WTC11 (cell line): Measurements from ENCODE around the gene GIGYF2.

Source experiments
- CBFB ChIP-seq: sonication (generic); formaldehyde crosslinking; IDR thresholded peaks from 2 replicates; pipeline ENCODE4 v1.8.1; 2022; ENCODE audit warnings: mild to moderate bottlenecking, low read depth, missing genetic modification reagents
- CREB1 ChIP-seq: sonication (generic); formaldehyde crosslinking; IDR thresholded peaks from 2 replicates; pipeline ENCODE4 v1.8.0; 2023; ENCODE audit warnings: mild to moderate bottlenecking, missing genetic modification reagents
- ETV6 ChIP-seq: sonication (generic); formaldehyde crosslinking; IDR thresholded peaks from 2 replicates; pipeline ENCODE4 v1.8.1; 2022; ENCODE audit warnings: mild to moderate bottlenecking, missing genetic modification reagents
- JAZF1 ChIP-seq: fragments of 250-450 bp; sonication (Bioruptor Pico); IDR thresholded peaks from 2 replicates; pipeline ENCODE4 v1.9.0; 2021; ENCODE audit warnings: moderate library complexity, mild to moderate bottlenecking, inconsistent platforms
- NFATC4 ChIP-seq: fragments of 250-450 bp; sonication (Bioruptor Pico); IDR thresholded peaks from 2 replicates; pipeline ENCODE4 v1.9.0; 2021; ENCODE audit warnings: mild to moderate bottlenecking
- NFE2L1 ChIP-seq: sonication (generic); formaldehyde crosslinking; IDR thresholded peaks from 2 replicates; pipeline ENCODE4 v1.8.1; 2023; ENCODE audit warnings: missing genetic modification reagents
- SOX15 ChIP-seq: fragments of 250-450 bp; sonication (Bioruptor Pico); IDR thresholded peaks from 2 replicates; pipeline ENCODE4 v1.9.0; 2021; ENCODE audit warnings: mild to moderate bottlenecking
- SP1 ChIP-seq: sonication (generic); formaldehyde crosslinking; conservative IDR thresholded peaks from 2 replicates; pipeline ENCODE4 v1.8.1; 2022; ENCODE audit warnings: missing genetic modification reagents
- ZNF671 ChIP-seq: fragments of 250-450 bp; sonication (Bioruptor Pico); IDR thresholded peaks from 2 replicates; pipeline ENCODE4 v1.8.0; 2021; ENCODE audit warnings: mild to moderate bottlenecking
- TF ChIP-seq, protein P1 (sequence below): fragments of 200-600 bp; IDR thresholded peaks from 2 replicates; pipeline ENCODE4 v1.8.0; 2022; ENCODE audit warnings: antibody characterized with exemption
- TF ChIP-seq, protein P2 (sequence below): sonication (generic); formaldehyde crosslinking; IDR thresholded peaks from 2 replicates; pipeline ENCODE4 v1.8.1; 2022; ENCODE audit warnings: mild to moderate bottlenecking, moderate library complexity, missing genetic modification reagents
- TF ChIP-seq, protein P3 (sequence below): sonication (generic); formaldehyde crosslinking; IDR thresholded peaks from 2 replicates; pipeline ENCODE4 v1.8.0; 2022; ENCODE audit warnings: mild to moderate bottlenecking, missing genetic modification reagents
- TF ChIP-seq, protein P4 (sequence below): sonication (generic); formaldehyde crosslinking; IDR thresholded peaks from 2 replicates; pipeline ENCODE4 v1.8.1; 2022; ENCODE audit warnings: low read depth, missing genetic modification reagents, borderline replicate concordance

- TF ChIP-seq CREB1 (CRISPR knock-in tag): no peak
- no peak for TF ChIP-seq JAZF1
- TF ChIP-seq, protein P1, sequence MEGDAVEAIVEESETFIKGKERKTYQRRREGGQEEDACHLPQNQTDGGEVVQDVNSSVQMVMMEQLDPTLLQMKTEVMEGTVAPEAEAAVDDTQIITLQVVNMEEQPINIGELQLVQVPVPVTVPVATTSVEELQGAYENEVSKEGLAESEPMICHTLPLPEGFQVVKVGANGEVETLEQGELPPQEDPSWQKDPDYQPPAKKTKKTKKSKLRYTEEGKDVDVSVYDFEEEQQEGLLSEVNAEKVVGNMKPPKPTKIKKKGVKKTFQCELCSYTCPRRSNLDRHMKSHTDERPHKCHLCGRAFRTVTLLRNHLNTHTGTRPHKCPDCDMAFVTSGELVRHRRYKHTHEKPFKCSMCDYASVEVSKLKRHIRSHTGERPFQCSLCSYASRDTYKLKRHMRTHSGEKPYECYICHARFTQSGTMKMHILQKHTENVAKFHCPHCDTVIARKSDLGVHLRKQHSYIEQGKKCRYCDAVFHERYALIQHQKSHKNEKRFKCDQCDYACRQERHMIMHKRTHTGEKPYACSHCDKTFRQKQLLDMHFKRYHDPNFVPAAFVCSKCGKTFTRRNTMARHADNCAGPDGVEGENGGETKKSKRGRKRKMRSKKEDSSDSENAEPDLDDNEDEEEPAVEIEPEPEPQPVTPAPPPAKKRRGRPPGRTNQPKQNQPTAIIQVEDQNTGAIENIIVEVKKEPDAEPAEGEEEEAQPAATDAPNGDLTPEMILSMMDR: no peak
- TF ChIP-seq NFE2L1 (CRISPR knock-in tag): no peak
- no peak for TF ChIP-seq NFATC4
- no peak for TF ChIP-seq ETV6 (CRISPR knock-in tag)
- TF ChIP-seq, protein P2, sequence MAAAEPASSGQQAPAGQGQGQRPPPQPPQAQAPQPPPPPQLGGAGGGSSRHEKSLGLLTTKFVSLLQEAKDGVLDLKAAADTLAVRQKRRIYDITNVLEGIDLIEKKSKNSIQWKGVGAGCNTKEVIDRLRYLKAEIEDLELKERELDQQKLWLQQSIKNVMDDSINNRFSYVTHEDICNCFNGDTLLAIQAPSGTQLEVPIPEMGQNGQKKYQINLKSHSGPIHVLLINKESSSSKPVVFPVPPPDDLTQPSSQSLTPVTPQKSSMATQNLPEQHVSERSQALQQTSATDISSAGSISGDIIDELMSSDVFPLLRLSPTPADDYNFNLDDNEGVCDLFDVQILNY (CRISPR knock-in tag): no peak
- no peak for TF ChIP-seq CBFB (CRISPR knock-in tag)
- TF ChIP-seq SP1 (CRISPR knock-in tag): no peak
- no peak for TF ChIP-seq ZNF671 (CRISPR knock-in tag)
- TF ChIP-seq, protein P3, sequence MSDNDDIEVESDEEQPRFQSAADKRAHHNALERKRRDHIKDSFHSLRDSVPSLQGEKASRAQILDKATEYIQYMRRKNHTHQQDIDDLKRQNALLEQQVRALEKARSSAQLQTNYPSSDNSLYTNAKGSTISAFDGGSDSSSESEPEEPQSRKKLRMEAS (CRISPR knock-in tag): no peak
- TF ChIP-seq, protein P4, sequence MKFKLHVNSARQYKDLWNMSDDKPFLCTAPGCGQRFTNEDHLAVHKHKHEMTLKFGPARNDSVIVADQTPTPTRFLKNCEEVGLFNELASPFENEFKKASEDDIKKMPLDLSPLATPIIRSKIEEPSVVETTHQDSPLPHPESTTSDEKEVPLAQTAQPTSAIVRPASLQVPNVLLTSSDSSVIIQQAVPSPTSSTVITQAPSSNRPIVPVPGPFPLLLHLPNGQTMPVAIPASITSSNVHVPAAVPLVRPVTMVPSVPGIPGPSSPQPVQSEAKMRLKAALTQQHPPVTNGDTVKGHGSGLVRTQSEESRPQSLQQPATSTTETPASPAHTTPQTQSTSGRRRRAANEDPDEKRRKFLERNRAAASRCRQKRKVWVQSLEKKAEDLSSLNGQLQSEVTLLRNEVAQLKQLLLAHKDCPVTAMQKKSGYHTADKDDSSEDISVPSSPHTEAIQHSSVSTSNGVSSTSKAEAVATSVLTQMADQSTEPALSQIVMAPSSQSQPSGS (CRISPR knock-in tag): no peak
- no peak for TF ChIP-seq SOX15 (CRISPR knock-in tag)
Observed at GRCh38 chr2:232859385-232859916, 162.3 kb downstream of the GIGYF2 start.
